ENCODE data around the gene FZD7. TPM values are rescaled to one million over a fixed set of nuclear protein-coding genes. Genes with fewer than 3 reads are reported as not detected.
A peak's percentile ranks its signal among the peaks of the same experiment; 100 is the strongest.

Gene FZD7
- total and polyA plus RNA-seq, 2 of the 8 experiments (the other 6 are each of a cell fraction or from before 2014, with no cell fraction given): 176 to 246 TPM

- Histone ChIP-seq H3K4me1 (replicated peaks in 1 of 4; ENCODE audit: control insufficient read depth in 3 of 4, insufficient read depth in 4 of 4, low read length in 3 of 4) (peaks cover 0 to 12% (median 8%) of the 10 kb centered on the region in 4 experiments; a peak in 5 of 7 replicates), H3K27ac (ENCODE audit: low read depth, low read length) (no peak overlapping the region), H4K5ac (ENCODE audit: insufficient read length, low read depth, low read length) (no peak overlapping the region), H3K79me1 (ENCODE audit: low read depth, low read length) (no peaks in the 10 kb centered on the region), H3K18ac (ENCODE audit: extremely low read depth, low read length) (no peak overlapping the region), H3K23ac (ENCODE audit: insufficient read length) (no peak overlapping the region), H2BK20ac (ENCODE audit: low read length) (0 out of 2 replicates have a peak overlapping the region, but pooled peaks have one; percentile 35), H4K91ac (replicated peaks; ENCODE audit: insufficient read length, low read length) (no peak overlapping the region), H3K79me2 (ENCODE audit: control insufficient read depth in 1 of 2, insufficient read depth in 2 of 2, low read length in 2 of 2) (no peaks in the 10 kb centered on the region), H3K9ac (replicated peaks in 1 of 4; ENCODE audit: extremely low read depth in 1 of 4, low read depth in 3 of 4, low read length in 3 of 4) (no peak overlapping the region), H3K36me3 (ENCODE audit: control insufficient read depth in 2 of 4, insufficient read depth in 4 of 4, low read length in 3 of 4) (no peaks in the 10 kb centered on the region; a peak in 1 of 8 replicates), H3K23me2 (ENCODE audit: low read depth, low read length) (no peaks in the 10 kb centered on the region), H3K4me3 (ENCODE audit: extremely low read depth in 1 of 4, insufficient read depth in 2 of 4, low read depth in 3 of 4, low read length in 4 of 4) (no peak overlapping the region), H2BK5ac (ENCODE audit: low read depth, low read length) (peak overlapping the region; percentile 67; the same call in 1 of the 2 replicates), H3K56ac (replicated peaks; ENCODE audit: insufficient read length, low read depth, low read length) (no peak overlapping the region), H3K9me3 (ENCODE audit: insufficient read depth in 2 of 2, low read depth in 1 of 2, low read length in 1 of 2) (no peaks in the 10 kb centered on the region), H2BK120ac (replicated peaks; ENCODE audit: low read depth, low read length) (no peak overlapping the region), H2AFZ (ENCODE audit: low read length) (no peak overlapping the region), H3K4me2 (ENCODE audit: insufficient read depth in 1 of 2, low read depth in 2 of 2, low read length in 2 of 2) (no peak overlapping the region), H2AK5ac (ENCODE audit: low read depth, low read length) (no peak overlapping the region), H3K14ac (ENCODE audit: insufficient read length) (no peak overlapping the region), H2BK12ac (ENCODE audit: low read depth, low read length) (peak overlapping the region; percentile 89), H2BK15ac (ENCODE audit: low read length) (0 out of 2 replicates have a peak overlapping the region, but pooled peaks have one; percentile 88), H3K4ac (replicated peaks; ENCODE audit: insufficient read length, low read depth, low read length) (peak overlapping the region; percentile 46), H4K20me1 (replicated peaks in 1 of 2; ENCODE audit: control insufficient read depth in 1 of 2, insufficient read depth in 2 of 2, low read length in 2 of 2) (no peaks in the 10 kb centered on the region), H3K27me3 (replicated peaks in 1 of 4; ENCODE audit: control insufficient read depth in 3 of 4, extremely low read depth in 1 of 4, insufficient read depth in 3 of 4, low read length in 3 of 4) (no peaks in the 10 kb centered on the region), H4K8ac (ENCODE audit: extremely low read depth, insufficient read depth, low read length) (no peak overlapping the region)
- CTCF ChIA-PET (ENCODE audit: partially characterized antibody): no interaction called here
- FAIRE-seq (no peak), DNase-seq (ENCODE audit: low read depth in 1 of 2, low spot score in 2 of 2) (no peak)
- WGBS, 2 experiments (ENCODE audit: extremely low coverage in 1 of 2, insufficient coverage in 1 of 2, insufficient read length in 1 of 2, insufficient replicate concordance in 2 of 2, low coverage in 1 of 2, low lambda C conversion rate in 2 of 2, missing lambda C conversion rate in 1 of 2): 95% methylated on average over 3 of the region's 3 CpGs; no CpG with 5 or more reads in 1 of the 2 experiments
- POLR2A ChIA-PET (ENCODE audit: partially characterized antibody): no interaction called here
- TF ChIP-seq E2F6 (IDR thresholded peaks at IDR 0.05) (no peak), SUZ12 (IDR thresholded peaks at IDR 0.05; ENCODE audit: low read length) (no peak), TCF12 (IDR thresholded peaks at IDR 0.05; ENCODE audit: low read depth, low read length) (no peak), PHF8 (conservative IDR thresholded peaks at IDR 0.05; ENCODE audit: low read depth, low read length) (no peak), SIN3A (conservative IDR thresholded peaks at IDR 0.05 in 1 of 2, IDR thresholded peaks at IDR 0.05 in 1 of 2; ENCODE audit: low read depth in 1 of 2, low read length in 2 of 2) (no peak), MAFK (IDR thresholded peaks at IDR 0.05; ENCODE audit: low read depth, low read length) (no peak), KDM1A (IDR thresholded peaks at IDR 0.05; ENCODE audit: borderline replicate concordance, low read length) (no peak), RNF2 (IDR thresholded peaks at IDR 0.05; ENCODE audit: borderline replicate concordance, low read depth, low read length, missing control alignments, poor library complexity, severe bottlenecking) (no peak), BCL11A (IDR thresholded peaks at IDR 0.05; ENCODE audit: low read depth in 2 of 2, low read length in 2 of 2) (no peak), GABPA (IDR thresholded peaks at IDR 0.05; ENCODE audit: borderline replicate concordance, insufficient read depth, low read length) (no peak), POU5F1 (IDR thresholded peaks at IDR 0.05; ENCODE audit: low read depth, low read length) (no peak), HDAC2 (IDR thresholded peaks at IDR 0.05; ENCODE audit: borderline replicate concordance in 1 of 2, low read depth in 2 of 2, low read length in 2 of 2) (no peak)
Observed at GRCh38 chr2:202015471-202015870, 18.2 kb upstream of the FZD7 start.

Measured in H1 (cell line).